Transverse colon (tissue), 4 donors: ENCODE measurements around the gene ROR1.

Experiments used
- CTCF ChIP-seq, 5 experiments: fragments of 200-600 bp in 3 of 5; fragments of 450-650 bp in 2 of 5; sonication (generic) in 3 of 5; IDR thresholded peaks; 1 replicate in 2 of 5; 2 replicates in 3 of 5; pipeline ENCODE4 v1.5.1; 2016 to 2017; ENCODE audit warnings: antibody characterized with exemption in 5 of 5, inconsistent platforms in 3 of 5, mild to moderate bottlenecking in 2 of 5, moderate library complexity in 1 of 5
- POLR2AphosphoS5 ChIP-seq, 3 donors: sonication (generic); formaldehyde crosslinking; IDR thresholded peaks; one replicate each; pipeline ENCODE4 v1.6.1; 2016; ENCODE audit warnings: antibody characterized with exemption in 3 of 3

- TF ChIP-seq CTCF (IDR thresholded peaks at IDR 0.05) (no peak), POLR2AphosphoS5 (IDR thresholded peaks at IDR 0.05) (no peak)
Measured at GRCh38 chr1:63936801-63937200, 163.0 kb downstream of the ROR1 start.
